Measurements from ENCODE around the gene PTCH2.
"Not testable (repeated sequence)": the region's sequence is repeated elsewhere in the genome, so short reads cannot be mapped to it uniquely, and the experiment has no call there.

PTCH2 gene

DNA sequence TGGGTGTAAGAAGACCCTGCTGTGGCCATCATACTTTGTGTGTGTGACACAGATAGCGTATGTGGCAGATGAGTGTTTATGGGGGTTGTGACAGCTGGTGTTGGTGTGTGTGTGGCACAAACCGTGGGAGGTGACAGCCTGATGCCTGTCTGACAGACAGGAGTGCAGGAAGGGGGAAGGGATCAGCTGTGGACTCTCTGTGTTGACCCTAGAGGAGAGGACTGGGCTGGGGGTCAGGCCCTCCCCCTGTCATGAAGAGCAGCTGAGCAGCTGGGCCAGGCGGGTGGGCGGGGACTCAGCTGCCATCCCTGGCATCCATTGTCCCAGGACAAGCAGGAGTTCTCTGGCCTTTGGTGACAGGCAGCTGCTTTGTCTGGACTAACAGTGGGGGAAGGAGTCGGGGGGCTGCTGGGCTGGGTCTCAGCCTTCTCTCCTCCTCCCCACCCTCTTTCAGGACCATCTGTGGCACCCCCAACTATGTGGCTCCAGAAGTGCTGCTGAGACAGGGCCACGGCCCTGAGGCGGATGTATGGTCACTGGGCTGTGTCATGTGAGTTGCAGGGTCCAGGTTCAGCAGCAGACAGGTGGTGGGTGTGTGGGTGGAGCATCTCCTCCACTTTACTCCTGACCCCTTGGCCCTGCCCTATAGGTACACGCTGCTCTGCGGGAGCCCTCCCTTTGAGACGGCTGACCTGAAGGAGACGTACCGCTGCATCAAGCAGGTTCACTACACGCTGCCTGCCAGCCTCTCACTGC is 40.6 kb downstream of the PTCH2 start:
- DNase-seq (ENCODE audit: low spot score), result peak; percentile 65

DNA sequence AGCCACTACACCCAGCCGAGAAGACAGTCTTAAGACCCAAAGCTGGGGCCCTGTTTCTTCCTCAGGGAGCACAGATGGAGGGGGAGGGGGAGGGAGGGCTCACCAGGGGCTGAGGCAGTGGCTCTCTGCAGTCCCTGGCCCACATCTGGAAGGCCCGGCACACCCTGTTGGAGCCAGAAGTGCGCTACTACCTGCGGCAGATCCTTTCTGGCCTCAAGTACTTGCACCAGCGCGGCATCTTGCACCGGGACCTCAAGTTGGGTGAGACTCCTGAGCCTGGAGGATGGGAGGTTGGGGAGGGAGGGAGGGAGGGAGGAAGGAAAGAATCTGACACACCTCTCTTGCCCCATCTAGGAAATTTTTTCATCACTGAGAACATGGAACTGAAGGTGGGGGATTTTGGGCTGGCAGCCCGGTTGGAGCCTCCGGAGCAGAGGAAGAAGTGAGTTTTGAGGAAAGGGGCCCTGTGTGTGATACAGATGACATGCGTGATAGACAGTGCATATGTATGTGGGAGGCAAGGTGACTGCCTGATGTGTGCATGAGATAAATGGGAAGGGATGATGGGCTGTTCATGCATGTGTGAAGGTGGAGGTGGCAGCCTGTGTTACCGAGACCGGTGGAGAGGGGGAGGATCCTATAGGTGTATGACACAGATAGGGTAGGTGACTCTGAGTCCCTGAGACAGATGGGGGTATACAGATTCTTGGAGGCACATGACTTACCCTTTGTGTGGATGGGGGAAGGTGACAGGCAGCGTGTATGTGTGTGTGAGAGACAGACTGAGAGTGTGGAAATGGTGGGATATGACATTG is 41.4 kb downstream of the PTCH2 start:
- no peak for DNase-seq (ENCODE audit: low spot score)

DNA sequence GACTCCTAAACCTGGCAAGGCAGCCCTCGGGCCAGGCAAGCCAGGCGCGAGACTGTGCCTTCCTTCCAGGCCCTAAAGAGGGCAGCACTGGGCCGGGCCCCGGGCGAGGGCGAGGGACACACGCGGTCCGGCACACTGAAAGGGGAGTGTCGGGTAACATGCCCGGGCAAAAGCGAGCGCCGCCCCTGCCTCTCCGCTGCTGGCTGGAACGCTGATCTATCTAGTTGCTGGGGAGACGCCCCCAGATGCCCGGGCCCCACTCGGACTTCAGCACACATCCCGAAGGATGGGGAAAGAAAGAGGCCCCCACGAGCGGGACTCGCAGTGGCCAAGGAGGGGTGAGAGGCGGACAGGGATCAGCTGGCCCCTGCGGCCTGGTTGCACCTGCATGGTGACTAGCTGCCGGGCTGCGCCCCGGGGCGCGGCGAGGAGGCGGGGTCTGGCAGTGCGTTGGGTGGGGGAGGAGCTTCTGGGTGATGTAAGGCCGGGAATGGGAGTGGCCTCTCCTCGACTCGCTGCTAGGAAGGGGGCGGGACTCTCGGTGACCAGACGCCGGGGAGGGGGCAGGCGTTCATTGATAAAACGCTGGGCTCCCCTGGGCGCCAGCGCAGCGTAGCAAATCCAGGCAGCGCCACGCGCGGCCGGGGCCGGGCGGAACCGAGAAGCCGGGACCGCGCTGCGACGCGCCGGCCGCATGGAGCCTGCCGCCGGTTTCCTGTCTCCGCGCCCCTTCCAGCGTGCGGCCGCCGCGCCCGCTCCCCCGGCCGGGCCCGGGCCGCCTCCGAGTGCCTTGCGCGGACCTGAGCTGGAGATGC is 43.1 kb downstream of the PTCH2 start, which contains the start of gene PLK3:
PLK3 (plus strand) TSS at position 608 of the 815 bp plus-strand sequence; CDS start at position 695, 87 bp downstream.
- DNase-seq (ENCODE audit: low spot score), result peak; percentile 98

DNA sequence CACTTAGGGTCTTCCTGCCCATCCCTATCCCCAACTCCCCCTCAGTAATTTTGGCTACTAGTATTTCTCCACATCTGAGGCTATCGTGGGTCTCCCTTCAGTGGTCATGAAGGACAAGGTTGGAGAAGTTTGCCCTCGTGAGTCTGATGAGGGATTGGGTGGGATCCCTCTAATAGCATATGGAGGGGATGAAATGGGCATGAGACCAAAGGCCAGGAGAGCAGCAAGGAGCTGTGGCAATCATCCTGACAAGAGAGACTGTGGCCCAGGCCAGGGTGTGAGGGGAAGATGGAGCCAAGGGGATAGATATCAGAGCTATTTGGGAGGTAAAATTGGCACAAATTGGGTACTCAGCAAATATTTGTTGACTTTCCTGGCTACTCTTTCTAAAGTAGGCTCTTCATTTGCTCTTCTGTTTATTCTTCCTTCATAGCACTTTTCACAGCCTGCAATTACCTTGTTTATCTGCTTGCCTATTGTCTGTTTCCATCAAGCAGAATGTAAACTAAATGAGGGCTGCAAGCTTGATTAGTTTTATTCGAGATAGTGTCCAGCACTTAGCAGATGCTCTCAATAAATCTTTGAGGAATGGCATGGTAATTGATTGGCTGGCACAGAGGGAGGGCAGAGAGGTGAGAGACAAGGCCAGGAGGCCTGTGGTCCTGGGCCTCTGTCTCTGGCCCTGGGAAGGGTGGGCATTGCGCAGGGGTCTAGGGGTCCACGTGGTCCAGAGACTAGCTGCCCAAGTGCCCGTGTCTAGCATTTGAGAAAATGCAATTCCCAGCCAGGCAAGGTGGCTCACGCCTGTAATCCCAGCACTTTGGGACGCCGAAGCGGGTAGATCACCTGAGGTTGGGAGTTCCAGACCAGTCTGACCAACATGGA is 44.3 kb downstream of the PTCH2 start:
- DNase-seq (ENCODE audit: low spot score), result no peak

DNA sequence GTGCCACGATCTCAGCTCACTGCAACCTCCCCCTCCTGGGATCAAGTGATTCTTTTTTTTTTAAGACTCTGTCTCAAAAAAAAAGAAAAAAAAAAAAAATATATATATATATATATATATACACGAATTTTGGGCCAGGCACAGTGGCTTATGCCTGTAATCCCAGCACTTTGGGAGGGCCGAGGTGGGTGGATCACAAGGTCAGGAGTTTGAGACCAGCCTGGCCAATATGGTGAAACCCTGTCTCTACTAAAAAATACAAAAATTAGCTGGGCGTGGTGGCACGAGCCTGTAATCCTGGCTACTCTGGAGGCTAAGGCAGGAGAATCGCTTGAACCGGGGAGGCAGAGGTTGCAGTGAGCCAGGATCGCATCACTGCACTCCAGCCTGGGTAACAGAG is 45.2 kb downstream of the PTCH2 start:
- DNase-seq (ENCODE audit: low spot score), result not testable (repeated sequence)

DNA sequence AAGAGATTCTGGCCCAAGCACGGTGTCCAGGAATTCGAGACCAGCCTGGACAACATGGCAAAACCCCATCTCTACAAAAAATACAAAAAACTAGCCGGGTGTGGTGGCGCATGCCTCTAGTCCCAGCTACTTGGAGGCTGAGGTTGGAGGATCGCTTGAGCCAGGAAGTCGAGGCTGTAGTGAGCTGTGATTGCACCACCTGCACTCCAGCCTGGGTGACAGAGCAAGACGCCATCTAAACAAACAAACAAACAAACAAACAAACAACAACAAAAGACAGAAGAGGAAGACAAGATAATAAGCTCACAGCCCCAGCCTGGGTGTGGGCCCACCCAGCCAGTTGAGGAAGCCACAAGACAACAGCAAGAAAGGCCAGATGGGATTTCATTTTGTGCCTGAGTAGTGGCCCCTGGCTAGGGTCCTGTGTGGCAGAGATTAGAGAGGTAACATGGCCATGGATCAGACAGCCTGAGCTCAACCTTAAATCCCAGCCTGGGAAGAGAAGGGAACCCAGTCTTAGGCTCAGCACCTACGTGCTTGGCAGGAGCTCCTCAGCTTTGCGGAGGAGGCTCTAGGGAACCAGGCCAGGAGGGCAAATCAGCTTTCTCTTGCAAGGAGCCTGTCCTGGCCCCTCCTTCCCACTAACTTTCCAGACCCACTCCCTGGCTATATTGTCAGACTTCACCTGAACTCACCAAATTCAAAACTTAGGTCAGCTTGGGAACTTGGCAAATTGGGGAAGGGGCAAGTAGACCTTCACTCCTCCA is 50.1 kb downstream of the PTCH2 start:
- DNase-seq (ENCODE audit: low spot score), result no peak

DNA sequence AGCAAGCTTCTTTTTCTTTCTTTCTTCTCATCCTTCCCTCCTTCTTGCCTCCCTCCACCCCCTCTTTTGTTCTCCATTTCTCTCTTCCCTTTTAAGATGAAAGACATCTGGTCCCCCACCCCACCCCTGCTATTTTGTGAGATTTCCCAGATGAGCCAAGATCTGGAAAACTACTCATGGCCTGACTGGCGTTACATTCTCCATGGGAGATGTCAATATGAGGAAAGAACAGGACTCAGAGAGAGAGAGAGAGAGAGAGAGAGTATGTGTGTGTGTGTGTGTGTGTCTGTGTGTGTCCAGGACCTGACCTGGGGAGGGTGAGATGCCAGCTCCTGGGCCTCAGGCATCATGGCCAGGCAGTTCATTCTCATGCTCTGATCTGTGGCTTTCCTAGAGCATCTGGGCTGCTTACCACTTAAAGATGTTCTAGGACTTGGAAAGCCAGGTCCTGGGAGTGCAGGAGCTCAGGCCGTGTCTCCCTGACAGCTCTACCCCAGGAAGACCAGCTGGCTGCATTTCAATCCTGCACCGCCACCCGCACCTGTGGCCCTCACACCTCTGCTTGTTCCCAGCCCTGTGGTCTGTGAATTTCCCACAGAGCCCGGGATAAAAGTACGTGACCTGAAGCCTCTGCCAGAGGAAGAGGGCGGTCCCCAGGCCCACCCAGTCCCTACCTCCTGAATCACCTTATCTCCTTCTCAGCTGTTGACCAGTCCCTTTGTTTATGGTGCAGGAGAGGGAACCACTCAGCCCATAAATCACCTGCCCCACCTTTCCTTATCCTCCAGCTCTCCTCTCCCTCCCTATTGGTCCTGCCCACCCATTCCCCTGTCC is 51.9 kb downstream of the PTCH2 start:
- no peak for DNase-seq (ENCODE audit: low spot score)

DNA sequence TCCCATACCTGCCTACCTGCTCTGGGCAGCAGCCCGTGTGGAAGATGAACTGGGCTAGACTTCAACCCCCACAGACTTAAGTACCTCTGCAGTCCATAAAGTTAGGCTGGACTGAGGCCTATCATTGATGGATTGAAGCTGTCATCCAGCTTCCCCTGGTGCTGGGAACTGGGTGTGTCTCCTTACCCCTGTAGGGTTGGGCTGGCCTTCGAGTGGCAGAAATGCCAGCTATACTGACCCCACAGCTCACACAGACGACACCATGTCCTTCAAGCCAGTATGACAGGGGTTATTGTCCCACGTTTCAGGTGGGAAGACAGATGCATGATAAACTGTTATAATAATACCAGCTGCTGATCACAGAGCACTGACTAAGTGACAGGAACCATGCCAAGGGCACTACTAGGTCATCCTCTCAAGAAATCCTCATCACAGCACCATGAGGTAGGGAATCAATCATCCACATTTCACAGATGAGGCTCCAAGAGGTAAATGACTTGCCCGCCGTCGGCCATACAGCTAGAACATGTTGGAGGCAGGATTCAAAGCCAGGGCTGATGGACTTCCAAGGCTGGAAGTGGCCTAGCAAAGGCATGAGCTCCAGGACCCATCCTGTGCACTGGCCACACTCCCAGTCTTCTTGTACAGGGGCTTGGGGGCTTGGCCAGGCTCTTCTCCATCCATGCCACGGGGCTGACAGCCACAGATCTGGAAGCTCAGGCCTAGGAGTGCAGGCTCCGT is 54.8 kb downstream of the PTCH2 start, which contains the start of gene BEST4:
BEST4 (minus strand) TSS at position 51 of the 741 bp plus-strand sequence. CDS start 465 bp downstream, outside the sequence.
- no peak for DNase-seq (ENCODE audit: low spot score)

DNA sequence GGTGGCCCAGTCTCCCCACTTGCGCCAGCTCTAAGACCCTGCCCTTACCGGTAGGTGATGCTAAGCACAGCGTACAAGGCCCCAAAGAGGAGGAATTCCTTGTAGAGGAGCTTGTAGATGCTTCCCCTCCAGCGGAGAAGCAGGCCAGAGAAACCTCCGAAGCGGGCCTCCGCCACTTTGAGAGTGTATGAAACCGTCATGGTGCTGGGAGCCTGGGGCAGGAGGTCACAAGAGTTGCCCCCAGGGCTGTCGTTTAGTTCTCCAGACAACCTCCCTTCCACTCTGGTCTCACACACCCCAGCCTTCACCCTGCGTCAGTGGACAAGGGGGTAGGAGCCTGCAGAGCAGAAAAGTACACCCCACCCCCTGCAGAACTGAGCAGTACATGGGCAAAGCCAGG is 55.5 kb downstream of the PTCH2 start:
- DNase-seq (ENCODE audit: low spot score), result no peak

DNA sequence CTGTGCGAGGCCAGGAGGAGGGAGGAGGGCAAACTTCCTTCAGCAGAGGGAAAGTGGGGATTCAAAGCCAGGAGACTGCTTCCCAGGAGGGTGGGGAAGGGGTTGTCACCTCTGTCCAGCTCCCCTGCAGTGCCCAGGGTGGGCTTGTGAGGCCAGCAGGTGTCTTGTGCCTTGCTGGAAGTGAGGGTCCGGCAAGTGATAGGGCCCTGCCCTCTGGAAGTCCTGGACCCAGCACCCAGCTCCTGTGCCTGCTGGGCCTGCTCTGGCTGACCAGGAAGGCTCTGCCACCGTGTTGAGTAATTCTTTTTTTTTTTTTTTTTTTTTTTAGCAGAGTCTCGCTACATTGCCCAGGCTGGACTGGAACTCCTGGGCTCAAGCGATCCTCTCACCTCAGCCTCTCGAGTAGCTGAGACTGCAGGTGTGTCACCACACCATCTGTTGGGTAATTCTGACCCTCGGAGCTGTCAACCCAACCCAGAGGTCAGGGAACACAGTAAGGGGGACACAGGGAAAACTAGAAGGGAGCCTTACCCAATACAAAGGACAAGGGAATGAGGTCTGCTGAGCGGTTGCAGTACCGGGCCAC is 56.1 kb downstream of the PTCH2 start:
- DNase-seq (ENCODE audit: low spot score), result no peak

DNA sequence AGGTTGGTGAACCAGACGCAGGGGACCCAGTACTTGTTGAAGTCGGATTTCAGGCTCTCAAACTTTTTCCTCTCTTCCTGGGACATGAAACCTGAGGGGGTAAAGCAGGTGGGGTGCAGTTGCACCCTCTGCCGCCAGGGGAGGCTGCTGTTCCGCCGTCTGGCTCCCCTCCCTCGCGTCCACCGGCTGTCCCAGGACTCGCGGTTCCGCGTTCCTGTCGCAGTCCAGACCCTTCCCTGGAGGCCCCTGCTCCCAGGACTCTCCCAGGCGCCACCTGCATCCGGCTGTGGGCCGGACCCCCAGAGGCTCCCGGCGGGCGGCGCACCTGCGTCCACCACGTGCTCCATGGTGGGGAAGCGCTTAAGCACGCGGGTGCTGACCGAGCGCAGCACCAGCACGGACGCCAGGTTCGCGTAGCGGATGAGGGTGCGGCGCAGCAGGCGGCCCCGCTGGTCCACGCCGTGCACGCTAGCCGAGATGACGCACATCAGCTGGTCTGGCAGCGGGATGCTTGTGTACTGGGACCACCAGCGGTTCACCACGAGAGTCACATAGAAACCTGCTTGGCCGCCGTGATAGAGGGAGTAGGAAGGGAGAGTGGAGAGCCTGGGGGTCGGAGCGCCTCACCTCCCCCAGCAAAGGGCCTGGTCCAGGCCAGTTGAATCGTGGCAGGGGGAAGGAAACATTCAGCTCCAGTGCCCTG is 56.8 kb downstream of the PTCH2 start:
- DNase-seq (ENCODE audit: low spot score), result no peak

DNA sequence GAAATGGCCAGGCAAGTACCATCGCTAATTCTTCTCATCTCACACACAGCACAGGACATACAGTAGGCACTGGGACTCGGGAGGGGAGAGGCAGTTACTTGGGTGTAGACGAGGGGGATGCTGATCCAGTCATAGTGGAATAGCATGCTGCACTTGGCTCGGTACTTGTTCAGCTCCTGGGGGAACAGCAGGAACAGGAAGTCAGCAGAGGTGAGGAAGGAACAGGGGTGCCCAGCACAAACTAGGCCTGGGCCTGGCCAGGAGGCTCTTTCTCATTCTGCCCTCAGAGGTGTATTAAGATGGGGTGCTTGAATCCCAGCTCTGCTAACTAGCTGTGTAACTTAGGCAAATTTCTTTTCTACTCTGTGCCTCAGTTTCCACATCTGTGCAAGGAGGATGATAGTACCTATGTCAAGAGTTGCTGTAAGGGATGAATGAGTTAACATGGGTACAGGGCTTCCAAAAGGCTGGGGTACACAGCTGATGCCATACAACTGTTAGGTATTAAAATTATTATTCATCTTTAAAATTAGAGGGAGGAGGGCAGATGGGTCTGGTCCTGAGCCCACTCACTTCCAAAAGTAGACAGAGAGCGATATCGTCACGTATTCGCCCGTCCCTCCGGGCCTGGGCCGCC is 57.4 kb downstream of the PTCH2 start:
- no peak for DNase-seq (ENCODE audit: low spot score)

DNA sequence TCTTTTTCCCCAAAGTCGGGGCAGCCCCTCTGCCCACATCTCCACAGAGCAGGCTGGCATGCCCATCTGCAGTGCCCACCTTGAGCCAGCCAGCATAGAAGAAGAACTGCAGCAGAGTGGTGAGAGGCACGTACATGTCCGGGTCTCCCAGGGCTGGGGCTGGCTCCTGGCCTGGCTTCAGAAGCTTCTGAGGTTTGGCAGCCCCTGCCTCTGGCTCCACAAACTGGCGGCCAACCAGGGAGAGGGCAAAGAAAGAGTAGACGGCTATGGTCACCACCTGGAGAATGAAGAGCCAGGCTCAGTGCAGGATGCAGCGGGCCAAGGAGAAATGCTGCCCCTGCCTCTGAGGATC is 58.0 kb downstream of the PTCH2 start:
- no peak for DNase-seq (ENCODE audit: low spot score)

DNA sequence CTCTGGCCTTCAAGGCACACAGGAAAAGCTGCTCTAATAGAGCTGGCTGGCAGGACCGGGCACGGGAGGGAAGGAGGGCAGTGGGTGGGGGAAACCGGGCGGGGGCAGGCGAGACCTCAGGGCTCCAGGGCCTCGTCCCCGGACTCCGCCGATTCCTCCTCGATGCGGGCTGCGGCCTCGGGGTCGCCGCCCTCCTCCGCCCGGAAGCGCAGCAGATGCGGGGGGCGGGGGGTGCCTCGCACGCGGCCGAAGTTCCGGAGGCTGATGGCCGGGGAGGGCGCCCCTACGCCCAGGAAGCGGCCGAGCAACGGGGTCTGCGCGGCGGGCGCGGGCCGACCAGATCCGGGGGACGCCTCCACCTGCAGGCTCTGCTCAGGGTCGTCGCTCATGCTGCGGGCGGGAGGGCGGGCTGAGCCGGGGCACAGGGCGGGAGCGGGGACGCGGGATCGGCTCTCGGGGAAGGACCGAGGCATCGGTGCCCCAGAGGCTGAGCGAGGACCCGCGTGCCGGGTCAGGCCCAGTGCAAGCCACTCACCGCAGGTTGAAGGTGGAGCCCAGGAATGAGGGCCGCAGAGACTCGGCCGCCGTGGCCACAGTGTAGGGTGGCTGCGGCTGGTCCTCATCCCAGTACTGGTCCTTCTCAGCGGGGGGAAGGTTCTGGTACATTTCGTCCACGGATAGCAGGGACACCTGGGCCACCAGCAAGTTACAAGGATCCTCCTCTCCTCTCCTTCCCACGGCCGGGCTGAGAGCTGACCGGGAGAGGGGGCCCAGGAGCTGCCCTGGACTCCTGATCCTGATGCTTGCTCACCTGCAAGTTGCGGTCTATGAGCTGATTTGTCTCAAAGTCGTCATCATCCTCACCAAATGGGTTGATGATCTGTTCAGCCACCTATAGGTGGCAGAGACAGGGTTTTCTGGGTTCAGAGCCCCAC is 58.7 kb downstream of the PTCH2 start:
- no peak for DNase-seq (ENCODE audit: low spot score)

DNA sequence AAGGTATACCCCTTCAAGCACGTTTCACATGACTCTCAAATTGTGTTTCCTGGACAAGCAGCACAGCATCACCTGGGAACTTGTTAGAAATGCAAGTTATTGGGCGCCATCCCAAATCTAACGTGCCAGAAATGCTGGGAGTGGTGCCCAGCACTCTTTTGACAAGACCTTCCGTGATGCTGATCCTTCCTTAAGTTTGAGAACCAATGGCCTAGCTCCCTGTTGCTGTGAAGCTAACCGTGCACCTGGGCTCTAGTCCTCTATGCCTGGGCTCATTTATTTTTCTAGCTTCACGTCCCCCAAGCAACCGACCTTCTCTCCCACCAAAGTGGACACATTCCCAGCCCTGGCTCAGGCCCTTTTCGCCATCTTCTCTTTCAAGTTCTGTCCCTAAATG is 59.4 kb downstream of the PTCH2 start:
- DNase-seq (ENCODE audit: low spot score), result no peak

DNA sequence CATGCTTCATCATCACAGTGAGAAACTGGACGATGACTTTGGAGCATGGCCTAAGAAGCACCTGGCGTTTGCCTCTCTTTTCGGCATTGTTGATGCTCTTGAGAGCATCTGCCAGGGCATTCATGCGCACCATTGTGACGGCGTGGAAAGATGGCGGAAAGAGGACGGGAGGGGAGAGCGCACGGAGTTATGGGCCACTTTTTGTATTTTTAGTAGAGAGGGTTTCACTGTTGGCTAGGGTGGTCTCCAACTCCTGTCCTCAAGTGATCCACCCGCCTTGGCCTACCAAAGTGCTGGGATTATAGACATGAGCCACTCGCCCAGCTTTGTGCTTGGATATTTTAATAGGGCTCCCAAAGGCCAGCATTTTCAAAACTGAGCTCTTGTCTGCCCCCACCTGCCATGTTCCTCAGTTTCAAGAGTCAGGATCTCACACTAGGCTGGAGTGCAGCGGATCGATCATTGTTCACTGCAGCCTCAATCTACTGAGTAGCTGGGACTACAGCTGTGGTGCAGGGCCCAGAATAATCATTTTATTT is 62.4 kb downstream of the PTCH2 start:
- DNase-seq (ENCODE audit: low spot score), result no peak
